ENCODE measurements around the gene ALKBH1.

Gene ALKBH1

DNA sequence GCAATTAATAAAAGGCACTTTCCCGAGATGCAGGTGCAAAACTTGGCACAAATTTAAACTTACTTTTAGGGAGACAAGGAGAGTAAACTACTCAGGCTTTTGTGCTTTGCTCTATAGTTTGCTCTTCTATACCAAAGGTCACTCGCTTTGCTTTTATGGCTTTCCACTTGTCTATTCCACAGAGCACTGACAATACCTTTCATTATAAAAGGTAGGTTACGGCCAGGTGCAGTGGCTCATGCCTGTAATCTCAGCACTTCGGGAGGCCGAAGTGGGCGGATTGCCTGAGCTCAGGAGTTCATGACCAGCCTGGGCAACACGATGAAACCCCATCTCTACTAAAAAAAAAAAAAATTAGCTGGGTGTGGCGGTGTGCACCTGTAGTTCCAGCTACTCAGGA lies 32.9 kb downstream of the ALKBH1 start:
- no peaks in the 10 kb centered on the region for H3F3A ChIP-seq (ENCODE audit: control insufficient read depth, insufficient read depth)
- peaks cover 39% of the 10 kb centered on the region for H3K36me3 ChIP-seq (ENCODE audit: control insufficient read depth, low read length)
- H4K20me1 ChIP-seq (ENCODE audit: control insufficient read depth, insufficient read depth, low read depth, low read length), result no peaks in the 10 kb centered on the region
- H3K4me1 ChIP-seq (ENCODE audit: control insufficient read depth, low read length), result no peaks in the 10 kb centered on the region
- no peak overlapping the region for H3K4me3 ChIP-seq (ENCODE audit: low read length)
- no peak for TF ChIP-seq EZH2phosphoT487 (IDR thresholded peaks at IDR 0.05; ENCODE audit: borderline replicate concordance, low read length)
- TF ChIP-seq, protein P1, sequence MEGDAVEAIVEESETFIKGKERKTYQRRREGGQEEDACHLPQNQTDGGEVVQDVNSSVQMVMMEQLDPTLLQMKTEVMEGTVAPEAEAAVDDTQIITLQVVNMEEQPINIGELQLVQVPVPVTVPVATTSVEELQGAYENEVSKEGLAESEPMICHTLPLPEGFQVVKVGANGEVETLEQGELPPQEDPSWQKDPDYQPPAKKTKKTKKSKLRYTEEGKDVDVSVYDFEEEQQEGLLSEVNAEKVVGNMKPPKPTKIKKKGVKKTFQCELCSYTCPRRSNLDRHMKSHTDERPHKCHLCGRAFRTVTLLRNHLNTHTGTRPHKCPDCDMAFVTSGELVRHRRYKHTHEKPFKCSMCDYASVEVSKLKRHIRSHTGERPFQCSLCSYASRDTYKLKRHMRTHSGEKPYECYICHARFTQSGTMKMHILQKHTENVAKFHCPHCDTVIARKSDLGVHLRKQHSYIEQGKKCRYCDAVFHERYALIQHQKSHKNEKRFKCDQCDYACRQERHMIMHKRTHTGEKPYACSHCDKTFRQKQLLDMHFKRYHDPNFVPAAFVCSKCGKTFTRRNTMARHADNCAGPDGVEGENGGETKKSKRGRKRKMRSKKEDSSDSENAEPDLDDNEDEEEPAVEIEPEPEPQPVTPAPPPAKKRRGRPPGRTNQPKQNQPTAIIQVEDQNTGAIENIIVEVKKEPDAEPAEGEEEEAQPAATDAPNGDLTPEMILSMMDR (IDR thresholded peaks at IDR 0.05; ENCODE audit: low read depth, low read length, poor library complexity, severe bottlenecking), result no peak
- no peaks in the 10 kb centered on the region for H3K79me2 ChIP-seq (ENCODE audit: control insufficient read depth, low read length)
- H3K4me2 ChIP-seq (ENCODE audit: low read length), result no peak overlapping the region
- no peak overlapping the region for H3K27ac ChIP-seq (ENCODE audit: low read depth, low read length)
- H3K9me2 ChIP-seq (replicated peaks; ENCODE audit: control insufficient read depth, low read length), result no peaks in the 10 kb centered on the region
- no peaks in the 10 kb centered on the region for H3K27me3 ChIP-seq (ENCODE audit: control insufficient read depth, low read length)
- no peaks in the 10 kb centered on the region for H3K9me3 ChIP-seq (ENCODE audit: control insufficient read depth, insufficient read depth, low read length)

DNA sequence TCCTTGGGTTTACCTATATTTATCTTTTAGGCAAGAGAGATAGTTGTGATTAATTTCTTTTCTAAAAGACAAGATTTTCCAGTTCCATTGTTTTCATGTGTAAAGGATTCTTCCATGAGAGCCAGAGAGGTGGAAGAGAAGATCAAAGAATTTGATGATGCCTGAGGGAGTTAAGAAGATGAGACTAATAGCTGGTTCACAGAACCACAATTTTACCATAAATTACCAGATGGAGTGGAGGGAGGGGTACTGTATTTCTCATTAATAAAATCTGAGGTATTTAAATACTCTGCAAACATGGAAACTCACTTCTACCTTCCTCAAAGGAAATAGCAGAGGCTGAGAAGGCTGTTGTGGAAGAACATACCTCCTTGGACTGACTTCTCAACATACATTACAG lies 34.6 kb downstream of the ALKBH1 start:
- Histone ChIP-seq H3K9me3 (ENCODE audit: control insufficient read depth, insufficient read depth, low read length) (no peaks in the 10 kb centered on the region), H3K9me2 (replicated peaks; ENCODE audit: control insufficient read depth, low read length) (no peaks in the 10 kb centered on the region), H3K27me3 (ENCODE audit: control insufficient read depth, low read length) (no peaks in the 10 kb centered on the region), H3F3A (ENCODE audit: control insufficient read depth, insufficient read depth) (no peaks in the 10 kb centered on the region), H3K4me3 (ENCODE audit: low read length) (no peak overlapping the region), H3K4me1 (ENCODE audit: control insufficient read depth, low read length) (no peaks in the 10 kb centered on the region), H3K79me2 (ENCODE audit: control insufficient read depth, low read length) (no peaks in the 10 kb centered on the region), H4K20me1 (ENCODE audit: control insufficient read depth, insufficient read depth, low read depth, low read length) (no peaks in the 10 kb centered on the region), H3K27ac (ENCODE audit: low read depth, low read length) (no peak overlapping the region), H3K36me3 (ENCODE audit: control insufficient read depth, low read length) (peaks cover 35% of the 10 kb centered on the region), H3K4me2 (ENCODE audit: low read length) (no peak overlapping the region)
- TF ChIP-seq, protein P1 (IDR thresholded peaks at IDR 0.05; ENCODE audit: low read depth, low read length, poor library complexity, severe bottlenecking), result no peak
- no peak for TF ChIP-seq EZH2phosphoT487 (IDR thresholded peaks at IDR 0.05; ENCODE audit: borderline replicate concordance, low read length)

DNA sequence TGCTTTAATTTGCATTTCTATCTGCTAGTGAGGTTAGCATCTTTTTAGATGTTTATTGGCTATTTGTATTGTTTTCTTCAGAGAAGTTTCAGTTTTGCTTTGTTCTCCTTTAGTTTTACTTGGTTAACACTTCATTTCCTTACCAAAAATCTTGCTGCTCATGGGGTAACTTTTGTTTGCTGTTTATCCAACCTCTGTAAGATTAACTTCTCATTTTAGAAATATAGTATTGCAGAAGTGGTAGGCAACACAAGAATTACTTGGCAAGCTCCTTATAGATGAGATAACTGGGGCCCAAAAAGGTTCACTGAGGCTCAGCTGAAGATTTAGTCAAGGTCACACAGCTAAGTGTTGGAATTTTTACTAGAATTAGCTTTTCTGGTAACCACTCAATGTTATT lies 40.5 kb downstream of the ALKBH1 start:
- H3K4me2 ChIP-seq (ENCODE audit: low read length), result no peak overlapping the region
- no peaks in the 10 kb centered on the region for H3K79me2 ChIP-seq (ENCODE audit: control insufficient read depth, low read length)
- H3K27me3 ChIP-seq (ENCODE audit: control insufficient read depth, low read length), result peaks cover 3% of the 10 kb centered on the region; the same call in 1 of the 2 replicates
- H3F3A ChIP-seq (ENCODE audit: control insufficient read depth, insufficient read depth), result peaks cover 3% of the 10 kb centered on the region
- TF ChIP-seq EZH2phosphoT487 (IDR thresholded peaks at IDR 0.05; ENCODE audit: borderline replicate concordance, low read length), result no peak
- TF ChIP-seq, protein P1 (IDR thresholded peaks at IDR 0.05; ENCODE audit: low read depth, low read length, poor library complexity, severe bottlenecking), result no peak
- no peaks in the 10 kb centered on the region for H3K9me2 ChIP-seq (replicated peaks; ENCODE audit: control insufficient read depth, low read length)
- H3K9me3 ChIP-seq (ENCODE audit: control insufficient read depth, insufficient read depth, low read length), result no peaks in the 10 kb centered on the region
- no peaks in the 10 kb centered on the region for H3K36me3 ChIP-seq (ENCODE audit: control insufficient read depth, low read length)
- H3K4me3 ChIP-seq (ENCODE audit: low read length), result no peak overlapping the region
- no peak overlapping the region for H3K27ac ChIP-seq (ENCODE audit: low read depth, low read length)
- no peaks in the 10 kb centered on the region for H3K4me1 ChIP-seq (ENCODE audit: control insufficient read depth, low read length)
- no peaks in the 10 kb centered on the region for H4K20me1 ChIP-seq (ENCODE audit: control insufficient read depth, insufficient read depth, low read depth, low read length)
